SKM-1 treated with dmso at 0.1 percent for 144 hours (cell line): ENCODE results near the gene TEKTIP1.
"Not testable (repeated sequence)": the region's sequence is repeated elsewhere in the genome, so short reads cannot be mapped to it uniquely, and the experiment has no call there.

Experiments
- DNase-seq: peaks from one replicate; lab custom pipeline; 2025; ENCODE audit not compliant: unreplicated experiment; lab: John Stamatoyannopoulos, UW

The TEKTIP1 gene

DNA sequence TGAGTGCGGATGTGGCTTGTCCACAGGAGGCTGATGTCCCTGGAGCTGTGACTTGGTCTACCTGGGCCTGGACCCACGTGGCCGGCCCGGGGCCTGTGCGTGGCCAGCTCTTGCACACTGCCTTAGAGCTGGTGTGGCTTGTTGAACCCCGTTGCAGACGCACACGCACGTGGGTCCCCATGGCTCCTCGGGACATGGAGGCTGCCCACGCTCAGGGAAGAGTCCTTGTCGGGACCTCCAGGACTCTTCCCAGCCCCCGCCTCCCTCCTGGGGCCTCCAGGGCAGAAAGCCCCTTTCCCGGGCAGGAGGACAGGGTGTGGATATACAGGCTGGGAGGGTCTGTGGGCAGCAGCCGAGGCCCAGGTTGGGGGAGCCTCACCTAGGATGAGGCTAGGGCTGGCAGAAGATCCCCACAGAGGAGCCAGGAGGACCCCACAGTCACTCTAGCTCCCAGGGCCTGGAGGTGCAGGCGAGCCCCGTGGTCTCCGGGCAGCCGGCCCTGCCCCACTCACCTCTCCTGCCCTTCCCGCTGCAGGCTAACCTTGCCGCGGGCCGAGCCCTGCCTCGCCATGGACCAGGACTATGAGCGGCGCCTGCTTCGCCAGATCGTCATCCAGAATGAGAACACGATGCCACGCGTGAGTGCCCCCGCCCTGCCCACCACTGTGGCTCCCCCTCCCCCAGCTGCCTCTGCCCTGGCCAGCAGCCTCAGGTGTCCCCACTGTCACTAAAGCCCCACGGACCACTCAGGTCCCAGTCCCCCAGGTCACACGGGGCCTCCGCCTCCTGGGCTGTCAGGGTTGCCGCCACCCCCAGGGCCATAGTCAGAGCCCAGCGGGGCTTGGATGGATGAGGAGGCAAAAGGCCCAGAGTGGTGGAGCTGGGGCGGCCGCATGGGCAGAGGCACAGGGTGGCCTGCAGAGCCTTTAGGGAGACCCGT lies 16.3 kb upstream of the TEKTIP1 start:
- DNase-seq = no peak

DNA sequence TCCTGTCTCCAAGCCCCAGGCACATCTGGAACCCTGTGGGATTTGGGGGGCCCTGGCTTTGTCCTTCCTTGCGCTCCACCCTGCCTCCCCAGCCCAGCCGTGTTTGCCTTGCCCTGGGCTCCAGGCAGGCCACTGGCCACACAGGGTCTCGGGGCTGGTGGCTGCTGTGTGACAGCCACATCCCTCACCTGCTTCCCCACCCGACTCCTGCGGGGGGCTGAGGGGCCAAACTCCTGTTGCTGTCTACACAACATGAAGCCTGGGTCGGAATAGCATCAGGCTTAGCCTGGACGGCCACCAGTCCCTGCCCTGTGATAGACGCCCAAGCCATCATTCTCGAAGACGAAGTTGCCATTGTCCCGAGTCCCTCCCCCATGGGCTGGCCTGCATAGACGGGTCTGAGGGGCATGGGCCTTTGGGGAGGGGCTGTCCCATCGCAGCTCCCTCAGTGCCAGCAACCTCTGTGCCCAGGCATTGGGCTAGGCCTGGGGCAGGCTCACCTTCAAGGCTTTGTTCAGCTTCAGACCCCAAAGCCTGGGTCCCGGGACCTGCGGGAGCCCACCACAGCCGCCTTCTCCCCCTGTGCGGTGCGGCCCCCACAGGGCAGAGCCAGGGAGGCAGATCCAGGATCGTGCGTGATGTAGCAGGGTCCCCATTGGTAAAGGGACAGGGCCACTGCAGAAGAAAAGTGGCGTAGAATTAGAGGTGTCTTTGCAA lies 15.5 kb upstream of the TEKTIP1 start:
- DNase-seq = no peak

DNA sequence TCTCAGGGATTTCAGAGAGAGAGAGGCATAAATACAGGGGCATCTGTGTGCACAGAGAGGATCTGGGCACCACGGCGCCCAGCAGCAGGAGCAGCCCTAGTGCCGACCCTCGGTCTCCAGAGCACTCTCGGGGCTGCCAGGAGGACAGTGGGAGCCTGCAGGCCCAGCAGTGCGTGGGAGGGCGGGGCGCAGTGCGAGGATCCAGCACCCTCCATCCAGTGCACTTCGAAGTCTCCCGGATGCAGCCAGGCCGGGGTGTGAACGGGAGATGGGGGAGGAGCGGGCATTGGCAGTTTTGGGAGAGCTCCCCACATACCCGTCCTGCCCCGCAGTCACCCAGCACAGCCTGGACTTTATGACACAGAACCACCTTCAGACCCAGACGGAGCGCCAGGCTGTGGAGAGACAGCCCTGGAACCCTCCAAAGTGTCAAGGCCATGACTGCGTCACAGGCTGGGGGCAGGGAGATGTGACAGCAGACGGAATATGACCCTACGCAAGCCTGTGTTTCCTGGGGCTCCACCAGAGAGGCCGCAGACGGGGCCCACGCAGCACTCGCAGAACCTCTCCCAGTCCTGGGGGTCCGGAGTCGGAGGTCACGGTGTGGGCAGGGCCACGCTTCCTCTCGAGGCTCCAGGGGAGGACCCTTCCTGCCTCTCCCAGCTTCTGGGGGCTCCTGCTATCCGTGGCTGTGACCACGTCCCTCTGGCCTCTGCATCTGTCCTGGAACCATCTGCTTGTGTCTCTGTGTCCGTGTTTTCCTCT lies 14.7 kb upstream of the TEKTIP1 start:
- no peak for DNase-seq

DNA sequence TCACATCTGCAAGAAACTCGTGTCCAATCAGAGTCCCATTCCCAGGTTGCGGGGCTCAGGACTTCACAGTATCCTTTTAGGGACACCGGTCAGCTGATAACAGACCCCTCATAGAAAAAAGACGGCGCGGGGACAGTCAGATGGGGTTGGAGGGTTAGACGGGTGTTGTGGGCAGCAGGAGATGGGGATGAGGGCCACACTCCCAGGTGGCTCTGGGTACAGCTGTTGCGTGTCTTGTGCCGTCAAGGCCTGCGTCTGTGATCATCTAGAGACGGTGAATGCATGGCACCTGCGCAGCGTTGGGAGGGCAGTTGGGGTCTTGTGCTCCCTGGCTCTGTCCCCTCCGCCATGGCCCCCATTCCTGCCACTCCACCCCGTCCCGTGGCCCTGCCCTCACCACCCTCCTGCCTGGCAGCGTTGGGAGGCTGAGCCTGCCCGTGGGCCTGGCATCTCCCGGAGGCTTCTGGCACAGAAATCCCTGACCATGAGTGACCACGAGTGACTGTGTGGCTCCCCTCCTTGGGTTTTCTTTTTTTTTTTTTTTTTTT lies 14.0 kb upstream of the TEKTIP1 start:
- no peak for DNase-seq

DNA sequence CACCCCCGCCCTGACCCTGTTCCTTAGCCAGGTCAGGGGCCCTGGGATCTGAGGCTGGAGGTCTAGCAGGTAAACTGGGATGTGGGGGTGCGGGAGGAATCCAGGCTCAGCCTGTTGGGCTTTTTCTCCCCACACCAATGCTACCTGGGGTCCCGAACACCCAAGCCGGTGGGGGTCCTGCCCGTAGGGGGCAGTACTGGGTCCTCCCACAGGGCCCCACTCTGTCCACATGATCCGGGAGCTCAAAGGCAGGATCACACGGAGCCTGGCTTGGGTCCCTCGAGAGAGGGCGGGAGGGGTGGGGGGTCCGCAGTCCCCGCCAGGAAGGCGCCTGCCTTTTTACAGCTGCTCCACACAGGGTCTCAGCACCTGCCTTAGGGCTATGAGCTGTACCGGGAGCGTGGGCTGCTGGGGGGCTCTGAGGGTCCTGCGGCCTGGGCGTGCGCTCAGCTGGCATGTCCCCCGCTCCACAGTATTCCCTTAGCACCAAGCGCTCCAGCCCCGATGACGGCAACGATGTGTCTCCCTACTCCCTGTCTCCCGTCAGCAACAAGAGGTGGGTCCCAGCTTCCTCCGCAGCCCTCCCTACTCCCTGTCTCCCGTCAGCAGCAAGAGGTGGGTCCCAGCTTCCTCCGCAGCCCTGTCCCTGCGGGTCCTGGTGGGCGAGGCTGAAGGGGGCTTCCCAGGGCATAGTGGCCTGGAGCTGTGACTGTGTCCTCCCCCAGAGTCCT lies 12.3 kb upstream of the TEKTIP1 start:
- DNase-seq = no peak

DNA sequence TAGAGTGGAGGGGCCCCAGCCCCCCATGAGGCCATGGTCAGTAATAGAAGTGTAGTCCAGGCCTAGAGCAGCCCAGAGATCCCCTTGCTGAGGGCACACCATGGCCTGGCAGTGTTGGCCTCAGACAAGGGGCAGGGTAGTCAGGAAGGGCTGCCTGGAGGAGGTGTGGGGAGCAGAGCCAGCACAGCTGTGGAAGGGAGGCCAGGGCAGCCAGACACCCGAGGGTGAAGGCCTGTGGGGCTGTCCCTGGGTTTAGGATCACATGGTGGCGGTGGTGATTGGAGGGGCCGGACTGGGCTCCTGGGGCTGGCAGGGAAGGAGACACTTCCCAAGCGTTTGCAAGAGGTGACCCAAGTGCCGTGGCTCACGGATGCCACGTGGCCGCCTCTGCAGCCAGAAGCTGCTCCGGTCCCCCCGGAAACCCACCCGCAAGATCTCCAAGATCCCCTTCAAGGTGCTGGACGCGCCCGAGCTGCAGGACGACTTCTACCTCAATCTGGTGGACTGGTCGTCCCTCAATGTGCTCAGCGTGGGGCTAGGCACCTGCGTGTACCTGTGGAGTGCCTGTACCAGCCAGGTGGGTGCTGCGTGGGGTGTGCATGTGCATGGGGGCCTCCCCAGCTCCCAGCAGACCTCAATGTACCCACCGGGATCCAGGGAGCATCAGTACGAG lies 11.6 kb upstream of the TEKTIP1 start:
- DNase-seq = no peak

DNA sequence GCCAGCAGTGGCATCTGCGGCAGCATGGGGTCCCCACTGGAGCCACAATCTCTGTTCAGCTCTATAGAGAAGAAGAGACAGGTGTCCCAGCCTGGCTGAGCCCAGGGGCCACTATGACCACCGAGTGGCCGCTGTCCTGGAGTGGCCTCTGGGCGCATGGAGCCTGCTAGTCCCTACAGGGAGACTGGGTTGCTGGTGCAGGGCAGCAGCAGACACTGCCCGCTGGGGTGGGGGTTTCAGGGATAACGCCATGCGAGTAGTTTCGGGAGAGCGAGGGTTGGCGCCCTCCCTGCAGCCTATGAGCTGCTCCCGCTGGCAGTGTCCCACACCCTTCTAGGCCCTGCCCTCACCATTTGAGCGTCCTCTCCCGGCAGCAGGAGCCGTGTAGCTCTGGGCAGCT lies 10.9 kb upstream of the TEKTIP1 start:
- no peak for DNase-seq

DNA sequence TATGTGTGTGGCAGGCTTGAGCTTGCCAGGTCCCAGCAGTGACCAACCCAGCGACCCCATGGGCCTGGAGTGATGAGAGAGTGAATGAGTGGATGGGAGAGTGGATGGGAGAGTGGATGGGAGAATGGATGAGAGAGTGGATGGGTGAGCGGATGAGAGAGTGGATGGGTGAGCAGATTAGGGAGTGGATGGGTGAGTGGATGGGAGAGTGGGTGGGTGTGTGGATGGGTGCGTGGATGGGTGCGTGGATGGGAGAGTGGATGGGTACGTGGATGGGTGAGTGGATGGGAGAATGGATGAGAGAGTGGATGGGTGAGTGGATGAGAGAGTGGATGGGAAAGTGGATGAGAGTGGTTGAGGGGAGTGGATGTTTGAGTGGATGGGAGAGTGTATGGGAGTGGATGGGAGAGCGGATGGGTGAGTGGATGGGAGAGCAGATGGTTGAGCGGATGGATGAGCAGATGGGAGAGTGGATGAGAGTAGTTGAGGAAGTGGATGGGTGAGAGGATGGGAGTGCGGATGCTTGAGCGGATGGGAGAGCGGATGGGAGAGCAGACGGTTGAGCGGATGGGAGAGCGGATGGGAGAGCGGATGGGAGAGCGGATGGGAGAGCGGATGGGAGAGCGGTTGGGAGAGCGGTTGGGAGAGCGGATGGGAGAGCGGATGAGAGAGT lies 10.3 kb upstream of the TEKTIP1 start:
- DNase-seq = no peak

DNA sequence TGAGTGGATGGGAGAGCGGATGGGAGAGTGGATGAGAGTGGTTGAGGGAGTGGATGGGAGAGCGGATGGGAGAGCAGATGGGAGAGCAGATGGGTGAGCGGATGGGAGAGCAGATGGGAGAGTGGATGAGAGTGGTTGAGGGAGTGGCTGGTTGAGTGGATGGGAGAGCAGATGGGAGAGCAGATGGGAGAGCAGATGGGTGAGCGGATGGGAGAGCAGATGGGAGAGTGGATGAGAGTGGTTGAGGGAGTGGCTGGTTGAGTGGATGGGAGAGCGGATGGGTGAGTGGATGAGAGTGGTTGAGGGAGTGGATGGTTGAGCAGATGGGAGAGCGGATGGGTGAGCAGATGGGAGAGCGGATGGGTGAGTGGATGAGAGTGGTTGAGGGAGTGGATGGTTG lies 9.7 kb upstream of the TEKTIP1 start:
- not testable (repeated sequence) for DNase-seq

DNA sequence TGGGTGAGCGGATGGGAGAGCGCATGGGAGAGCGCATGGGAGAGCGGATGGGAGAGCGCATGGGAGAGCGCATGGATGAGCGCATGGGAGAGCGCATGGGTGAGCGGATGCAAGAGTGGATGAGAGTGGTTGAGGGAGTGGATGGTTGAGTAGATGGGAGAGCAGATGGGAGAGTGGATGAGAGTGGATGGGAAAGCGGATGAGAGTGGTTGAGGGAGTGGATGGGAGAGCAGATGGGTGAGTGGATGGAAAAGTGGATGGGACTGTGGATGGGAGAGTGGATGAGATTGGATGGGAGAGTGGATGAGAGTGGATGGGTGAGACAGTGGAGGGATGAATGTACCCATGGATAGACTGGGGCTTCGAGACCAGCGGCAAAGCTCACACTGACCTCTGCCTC lies 8.6 kb upstream of the TEKTIP1 start:
- no peak for DNase-seq

DNA sequence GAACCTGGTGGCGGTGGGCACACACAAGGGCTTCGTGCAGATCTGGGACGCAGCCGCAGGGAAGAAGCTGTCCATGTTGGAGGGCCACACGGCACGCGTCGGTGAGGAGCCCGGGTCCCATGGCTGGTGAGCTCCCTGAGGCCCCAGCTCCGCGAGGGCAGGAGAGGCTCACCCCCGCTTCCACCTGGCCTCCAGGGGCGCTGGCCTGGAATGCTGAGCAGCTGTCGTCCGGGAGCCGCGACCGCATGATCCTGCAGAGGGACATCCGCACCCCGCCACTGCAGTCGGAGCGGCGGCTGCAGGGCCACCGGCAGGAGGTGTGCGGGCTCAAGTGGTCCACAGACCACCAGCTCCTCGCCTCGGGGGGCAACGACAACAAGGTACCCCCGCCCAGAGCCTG lies 7.3 kb upstream of the TEKTIP1 start:
- DNase-seq = no peak

DNA sequence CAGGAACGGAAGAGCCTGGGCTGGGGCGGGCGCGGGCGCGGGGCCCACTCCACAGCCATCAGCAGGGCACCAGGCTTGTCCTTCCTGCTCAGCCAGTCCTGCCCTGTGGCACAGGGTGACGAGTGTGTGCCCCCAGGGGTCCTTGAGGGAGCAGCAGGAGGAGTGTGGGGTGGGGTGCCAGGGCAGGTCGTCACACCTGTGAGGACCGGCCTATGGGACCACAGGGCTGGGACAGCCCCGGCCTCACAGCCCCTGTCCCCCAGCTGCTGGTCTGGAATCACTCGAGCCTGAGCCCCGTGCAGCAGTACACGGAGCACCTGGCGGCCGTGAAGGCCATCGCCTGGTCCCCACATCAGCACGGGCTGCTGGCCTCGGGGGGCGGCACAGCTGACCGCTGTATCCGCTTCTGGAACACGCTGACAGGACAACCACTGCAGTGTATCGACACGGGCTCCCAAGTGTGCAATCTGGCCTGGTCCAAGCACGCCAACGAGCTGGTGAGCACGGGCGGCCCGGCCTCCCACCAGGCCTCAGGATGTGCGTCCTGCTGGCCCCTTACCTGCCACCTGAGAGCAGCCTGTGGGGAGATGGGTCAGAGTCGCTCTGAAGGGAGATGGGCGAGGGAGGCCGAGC lies 6.7 kb upstream of the TEKTIP1 start:
- DNase-seq = no peak

DNA sequence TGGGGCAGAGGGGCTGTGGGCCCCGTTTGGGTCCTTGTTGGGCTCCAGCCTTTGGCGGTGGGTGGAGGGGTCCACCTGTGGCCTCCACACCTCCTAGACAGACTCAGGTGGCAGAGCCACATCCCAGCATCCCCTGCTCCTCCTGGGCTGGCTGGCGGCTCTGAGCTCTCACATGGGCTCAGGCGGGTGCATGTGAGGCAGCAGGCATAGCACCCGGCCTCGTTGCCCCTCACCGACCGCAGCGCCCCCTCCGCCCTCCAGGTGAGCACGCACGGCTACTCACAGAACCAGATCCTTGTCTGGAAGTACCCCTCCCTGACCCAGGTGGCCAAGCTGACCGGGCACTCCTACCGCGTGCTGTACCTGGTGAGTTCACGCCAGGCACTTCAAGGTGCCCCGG lies 5.9 kb upstream of the TEKTIP1 start:
- no peak for DNase-seq

DNA sequence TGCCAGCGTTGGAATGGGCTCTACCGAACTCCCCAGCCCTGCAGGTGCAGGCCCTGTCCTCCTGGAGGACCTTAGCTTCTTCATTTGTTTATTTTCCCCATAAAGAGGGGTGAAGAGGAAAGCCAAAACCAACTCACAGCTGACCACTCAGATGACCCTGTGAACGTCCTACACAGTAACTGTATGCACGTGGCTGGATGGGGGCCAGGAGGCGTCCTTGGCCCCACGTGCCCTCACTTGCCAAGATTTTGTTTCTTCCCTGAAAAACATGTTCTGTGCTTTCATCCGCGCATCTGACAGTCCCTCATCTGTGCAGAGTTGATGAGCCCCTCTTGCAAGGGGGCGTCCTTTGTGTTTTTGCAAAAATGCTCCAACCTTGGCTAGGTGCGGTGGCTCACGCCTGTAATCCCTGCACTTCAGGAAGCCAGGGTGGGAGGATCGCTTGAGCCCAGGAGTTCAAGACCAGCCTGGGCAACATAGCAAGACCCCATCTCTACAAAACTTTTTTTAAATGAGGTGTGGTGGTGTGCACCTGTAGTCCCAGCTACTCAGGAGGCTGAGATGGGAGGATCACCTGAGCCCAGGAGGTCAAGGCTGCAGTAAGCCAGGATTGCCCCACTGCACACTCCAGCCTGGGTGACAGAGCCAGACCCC lies 5.3 kb upstream of the TEKTIP1 start:
- no peak for DNase-seq

DNA sequence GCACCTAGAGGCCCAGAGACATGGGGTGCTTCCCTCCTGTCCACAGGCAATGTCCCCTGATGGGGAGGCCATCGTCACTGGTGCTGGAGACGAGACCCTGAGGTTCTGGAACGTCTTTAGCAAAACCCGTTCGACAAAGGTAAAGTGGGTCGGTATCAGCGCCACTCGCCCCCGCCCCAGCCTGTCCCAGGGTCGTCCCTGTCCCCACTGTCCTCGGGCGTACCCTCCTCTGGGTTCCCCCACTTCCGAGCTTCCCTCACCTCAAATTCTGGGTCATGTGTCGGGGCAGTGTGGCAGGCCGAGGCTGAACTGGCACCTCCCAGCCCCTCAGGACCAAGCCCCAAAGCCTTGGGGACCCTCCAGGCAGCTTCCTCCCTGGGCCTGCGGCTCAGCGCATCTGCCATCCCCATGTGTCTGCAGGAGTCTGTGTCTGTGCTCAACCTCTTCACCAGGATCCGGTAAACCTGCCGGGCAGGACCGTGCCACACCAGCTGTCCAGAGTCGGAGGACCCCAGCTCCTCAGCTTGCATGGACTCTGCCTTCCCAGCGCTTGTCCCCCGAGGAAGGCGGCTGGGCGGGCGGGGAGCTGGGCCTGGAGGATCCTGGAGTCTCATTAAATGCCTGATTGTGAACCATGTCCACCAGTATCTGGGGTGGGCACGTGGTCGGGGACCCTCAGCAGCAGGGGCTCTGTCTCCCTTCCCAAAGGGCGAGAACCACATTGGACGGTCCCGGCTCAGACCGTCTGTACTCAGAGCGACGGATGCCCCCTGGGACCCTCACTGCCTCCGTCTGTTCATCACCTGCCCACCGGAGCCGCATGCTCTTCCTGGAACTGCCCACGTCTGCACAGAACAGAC lies 4.4 kb upstream of the TEKTIP1 start:
- DNase-seq = no peak

DNA sequence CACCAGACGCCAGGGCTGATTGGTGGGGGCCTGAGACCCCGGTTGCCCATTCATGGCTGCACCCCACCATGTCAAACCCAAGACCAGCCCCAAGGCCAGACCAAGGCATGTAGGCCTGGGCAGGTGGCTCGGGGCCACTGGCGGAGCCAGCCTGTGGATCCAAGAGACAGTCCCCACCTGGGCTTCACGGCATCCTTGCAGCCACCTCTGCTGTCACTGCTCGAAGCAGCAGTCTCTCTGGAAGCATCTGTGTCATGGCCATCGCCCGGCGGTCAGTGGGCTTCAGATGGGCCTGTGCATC lies 3.8 kb upstream of the TEKTIP1 start:
- no peak for DNase-seq

DNA sequence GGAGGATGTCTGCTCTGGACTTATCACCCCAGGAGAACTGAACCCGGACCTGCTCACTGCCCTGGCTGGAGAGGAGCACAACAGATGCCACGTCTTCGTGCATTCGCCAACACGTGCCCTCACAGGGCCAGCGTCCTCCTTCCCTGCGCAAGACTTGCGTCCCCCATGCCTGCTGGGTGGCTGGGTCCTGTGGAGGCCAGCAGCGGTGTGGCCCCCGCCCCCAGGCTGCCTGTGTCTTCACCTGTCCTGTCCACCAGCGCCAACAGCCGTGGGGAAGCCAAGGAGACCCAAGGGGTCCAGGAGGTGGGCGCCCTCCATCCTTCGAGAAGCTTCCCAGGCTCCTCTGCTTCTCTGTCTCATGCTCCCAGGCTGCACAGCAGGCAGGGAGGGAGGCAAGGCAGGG lies 3.4 kb upstream of the TEKTIP1 start:
- no peak for DNase-seq

DNA sequence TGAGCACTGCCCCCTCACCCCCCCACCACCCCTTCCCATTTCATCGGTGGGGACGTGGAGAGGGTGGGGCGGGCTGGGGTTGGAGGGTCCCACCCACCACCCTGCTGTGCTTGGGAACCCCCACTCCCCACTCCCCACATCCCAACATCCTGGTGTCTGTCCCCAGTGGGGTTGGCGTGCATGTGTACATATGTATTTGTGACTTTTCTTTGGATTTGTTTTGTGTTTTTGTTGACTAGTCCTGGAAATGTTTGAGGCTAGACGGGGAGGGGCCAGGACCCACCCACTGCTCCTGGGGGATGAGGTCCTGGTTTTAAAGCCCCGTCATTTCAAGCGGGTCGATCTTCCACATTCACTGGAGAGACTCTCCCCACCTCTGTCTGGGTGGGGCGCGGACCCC lies 3.0 kb upstream of the TEKTIP1 start:
- DNase-seq = no peak
